ENCODE data around the gene ENTPD7.

DNA sequence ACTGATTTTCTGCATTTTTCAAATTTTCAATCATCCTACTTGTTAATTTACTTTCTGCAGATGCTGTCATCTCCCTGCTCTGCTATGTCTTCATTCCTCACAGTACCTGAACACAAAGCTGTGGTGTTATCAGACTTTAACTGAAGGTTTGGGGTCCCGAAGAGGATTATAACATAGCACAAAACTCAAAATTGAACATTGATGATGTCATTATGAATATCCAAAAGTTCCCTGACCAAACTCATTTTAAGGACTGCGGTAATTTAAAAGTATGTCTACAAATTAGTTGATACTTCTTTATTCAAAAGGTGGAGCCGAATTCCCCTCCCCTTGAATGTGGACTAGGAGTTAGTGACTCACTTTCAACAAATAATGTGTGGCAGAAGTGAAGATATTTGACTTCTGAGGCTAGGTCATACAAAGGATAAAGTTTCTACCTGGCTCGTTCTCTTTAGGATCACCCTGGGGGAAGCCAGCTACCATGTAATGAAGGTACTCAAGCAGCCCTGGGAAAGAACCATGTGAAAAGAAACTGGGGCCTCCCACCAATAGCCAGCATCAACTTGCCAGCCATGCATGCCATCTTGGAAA is 6.4 kb upstream of the ENTPD7 start:
- TF ChIP-seq POLR2A (IDR thresholded peaks at IDR 0.05; ENCODE audit: low read depth, low read length) (no peak), CBX5 (IDR thresholded peaks at IDR 0.05; ENCODE audit: low read depth) (no peak), SREBF1 (IDR thresholded peaks at IDR 0.05; ENCODE audit: low read length) (no peak), BCL11A (IDR thresholded peaks at IDR 0.05; ENCODE audit: low read depth, low read length) (no peak), EP300 (IDR thresholded peaks at IDR 0.05; ENCODE audit: borderline replicate concordance in 1 of 2, control insufficient read depth in 1 of 2, low read depth in 2 of 2, low read length in 2 of 2) (no peak), EZH2 (IDR thresholded peaks at IDR 0.05; ENCODE audit: borderline replicate concordance, control insufficient read depth, low read depth, low read length) (no peak), SREBF2 (IDR thresholded peaks at IDR 0.05; ENCODE audit: low read length) (no peak), SRF (IDR thresholded peaks at IDR 0.05; ENCODE audit: low read depth in 2 of 2, low read length in 2 of 2) (no peak), DPF2 (IDR thresholded peaks at IDR 0.05) (no peak), CHD2 (IDR thresholded peaks at IDR 0.05; ENCODE audit: borderline replicate concordance, low read depth, low read length) (no peak)
- TF ChIP-seq, protein P1, sequence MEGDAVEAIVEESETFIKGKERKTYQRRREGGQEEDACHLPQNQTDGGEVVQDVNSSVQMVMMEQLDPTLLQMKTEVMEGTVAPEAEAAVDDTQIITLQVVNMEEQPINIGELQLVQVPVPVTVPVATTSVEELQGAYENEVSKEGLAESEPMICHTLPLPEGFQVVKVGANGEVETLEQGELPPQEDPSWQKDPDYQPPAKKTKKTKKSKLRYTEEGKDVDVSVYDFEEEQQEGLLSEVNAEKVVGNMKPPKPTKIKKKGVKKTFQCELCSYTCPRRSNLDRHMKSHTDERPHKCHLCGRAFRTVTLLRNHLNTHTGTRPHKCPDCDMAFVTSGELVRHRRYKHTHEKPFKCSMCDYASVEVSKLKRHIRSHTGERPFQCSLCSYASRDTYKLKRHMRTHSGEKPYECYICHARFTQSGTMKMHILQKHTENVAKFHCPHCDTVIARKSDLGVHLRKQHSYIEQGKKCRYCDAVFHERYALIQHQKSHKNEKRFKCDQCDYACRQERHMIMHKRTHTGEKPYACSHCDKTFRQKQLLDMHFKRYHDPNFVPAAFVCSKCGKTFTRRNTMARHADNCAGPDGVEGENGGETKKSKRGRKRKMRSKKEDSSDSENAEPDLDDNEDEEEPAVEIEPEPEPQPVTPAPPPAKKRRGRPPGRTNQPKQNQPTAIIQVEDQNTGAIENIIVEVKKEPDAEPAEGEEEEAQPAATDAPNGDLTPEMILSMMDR (IDR thresholded peaks at IDR 0.05 in 2 of 3, conservative IDR thresholded peaks at IDR 0.05 in 1 of 3; ENCODE audit: control insufficient read depth in 2 of 3, extremely low read depth in 1 of 3, insufficient read depth in 1 of 3, low read depth in 3 of 3, low read length in 3 of 3), result no peak
- TF ChIP-seq, protein P2, sequence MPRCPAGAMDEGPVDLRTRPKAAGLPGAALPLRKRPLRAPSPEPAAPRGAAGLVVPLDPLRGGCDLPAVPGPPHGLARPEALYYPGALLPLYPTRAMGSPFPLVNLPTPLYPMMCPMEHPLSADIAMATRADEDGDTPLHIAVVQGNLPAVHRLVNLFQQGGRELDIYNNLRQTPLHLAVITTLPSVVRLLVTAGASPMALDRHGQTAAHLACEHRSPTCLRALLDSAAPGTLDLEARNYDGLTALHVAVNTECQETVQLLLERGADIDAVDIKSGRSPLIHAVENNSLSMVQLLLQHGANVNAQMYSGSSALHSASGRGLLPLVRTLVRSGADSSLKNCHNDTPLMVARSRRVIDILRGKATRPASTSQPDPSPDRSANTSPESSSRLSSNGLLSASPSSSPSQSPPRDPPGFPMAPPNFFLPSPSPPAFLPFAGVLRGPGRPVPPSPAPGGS (IDR thresholded peaks at IDR 0.05; ENCODE audit: borderline replicate concordance, insufficient read depth, low read depth, low read length, poor library complexity, severe bottlenecking), result no peak
- TF ChIP-seq, protein P3, sequence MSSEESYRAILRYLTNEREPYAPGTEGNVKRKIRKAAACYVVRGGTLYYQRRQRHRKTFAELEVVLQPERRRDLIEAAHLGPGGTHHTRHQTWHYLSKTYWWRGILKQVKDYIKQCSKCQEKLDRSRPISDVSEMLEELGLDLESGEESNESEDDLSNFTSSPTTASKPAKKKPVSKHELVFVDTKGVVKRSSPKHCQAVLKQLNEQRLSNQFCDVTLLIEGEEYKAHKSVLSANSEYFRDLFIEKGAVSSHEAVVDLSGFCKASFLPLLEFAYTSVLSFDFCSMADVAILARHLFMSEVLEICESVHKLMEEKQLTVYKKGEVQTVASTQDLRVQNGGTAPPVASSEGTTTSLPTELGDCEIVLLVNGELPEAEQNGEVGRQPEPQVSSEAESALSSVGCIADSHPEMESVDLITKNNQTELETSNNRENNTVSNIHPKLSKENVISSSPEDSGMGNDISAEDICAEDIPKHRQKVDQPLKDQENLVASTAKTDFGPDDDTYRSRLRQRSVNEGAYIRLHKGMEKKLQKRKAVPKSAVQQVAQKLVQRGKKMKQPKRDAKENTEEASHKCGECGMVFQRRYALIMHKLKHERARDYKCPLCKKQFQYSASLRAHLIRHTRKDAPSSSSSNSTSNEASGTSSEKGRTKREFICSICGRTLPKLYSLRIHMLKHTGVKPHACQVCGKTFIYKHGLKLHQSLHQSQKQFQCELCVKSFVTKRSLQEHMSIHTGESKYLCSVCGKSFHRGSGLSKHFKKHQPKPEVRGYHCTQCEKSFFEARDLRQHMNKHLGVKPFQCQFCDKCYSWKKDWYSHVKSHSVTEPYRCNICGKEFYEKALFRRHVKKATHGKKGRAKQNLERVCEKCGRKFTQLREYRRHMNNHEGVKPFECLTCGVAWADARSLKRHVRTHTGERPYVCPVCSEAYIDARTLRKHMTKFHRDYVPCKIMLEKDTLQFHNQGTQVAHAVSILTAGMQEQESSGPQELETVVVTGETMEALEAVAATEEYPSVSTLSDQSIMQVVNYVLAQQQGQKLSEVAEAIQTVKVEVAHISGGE (CRISPR knock-in tag; IDR thresholded peaks at IDR 0.05), result no peak
- TF ChIP-seq, protein P4, sequence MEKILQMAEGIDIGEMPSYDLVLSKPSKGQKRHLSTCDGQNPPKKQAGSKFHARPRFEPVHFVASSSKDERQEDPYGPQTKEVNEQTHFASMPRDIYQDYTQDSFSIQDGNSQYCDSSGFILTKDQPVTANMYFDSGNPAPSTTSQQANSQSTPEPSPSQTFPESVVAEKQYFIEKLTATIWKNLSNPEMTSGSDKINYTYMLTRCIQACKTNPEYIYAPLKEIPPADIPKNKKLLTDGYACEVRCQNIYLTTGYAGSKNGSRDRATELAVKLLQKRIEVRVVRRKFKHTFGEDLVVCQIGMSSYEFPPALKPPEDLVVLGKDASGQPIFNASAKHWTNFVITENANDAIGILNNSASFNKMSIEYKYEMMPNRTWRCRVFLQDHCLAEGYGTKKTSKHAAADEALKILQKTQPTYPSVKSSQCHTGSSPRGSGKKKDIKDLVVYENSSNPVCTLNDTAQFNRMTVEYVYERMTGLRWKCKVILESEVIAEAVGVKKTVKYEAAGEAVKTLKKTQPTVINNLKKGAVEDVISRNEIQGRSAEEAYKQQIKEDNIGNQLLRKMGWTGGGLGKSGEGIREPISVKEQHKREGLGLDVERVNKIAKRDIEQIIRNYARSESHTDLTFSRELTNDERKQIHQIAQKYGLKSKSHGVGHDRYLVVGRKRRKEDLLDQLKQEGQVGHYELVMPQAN (conservative IDR thresholded peaks at IDR 0.05), result no peak
